ENCODE results near the gene NPR2.

NPR2 gene

GRCh38 chr9:35852267-35852815, 61.0 kb downstream of the NPR2 start:
- H3K4me3 ChIP-seq (ENCODE audit: low read depth, low read length), result no peak overlapping the region
- DNase-seq (ENCODE audit: low read depth), result no peak
- no peak for TF ChIP-seq CTCF (conservative IDR thresholded peaks at IDR 0.05; ENCODE audit: low read depth, low read length)

DNA sequence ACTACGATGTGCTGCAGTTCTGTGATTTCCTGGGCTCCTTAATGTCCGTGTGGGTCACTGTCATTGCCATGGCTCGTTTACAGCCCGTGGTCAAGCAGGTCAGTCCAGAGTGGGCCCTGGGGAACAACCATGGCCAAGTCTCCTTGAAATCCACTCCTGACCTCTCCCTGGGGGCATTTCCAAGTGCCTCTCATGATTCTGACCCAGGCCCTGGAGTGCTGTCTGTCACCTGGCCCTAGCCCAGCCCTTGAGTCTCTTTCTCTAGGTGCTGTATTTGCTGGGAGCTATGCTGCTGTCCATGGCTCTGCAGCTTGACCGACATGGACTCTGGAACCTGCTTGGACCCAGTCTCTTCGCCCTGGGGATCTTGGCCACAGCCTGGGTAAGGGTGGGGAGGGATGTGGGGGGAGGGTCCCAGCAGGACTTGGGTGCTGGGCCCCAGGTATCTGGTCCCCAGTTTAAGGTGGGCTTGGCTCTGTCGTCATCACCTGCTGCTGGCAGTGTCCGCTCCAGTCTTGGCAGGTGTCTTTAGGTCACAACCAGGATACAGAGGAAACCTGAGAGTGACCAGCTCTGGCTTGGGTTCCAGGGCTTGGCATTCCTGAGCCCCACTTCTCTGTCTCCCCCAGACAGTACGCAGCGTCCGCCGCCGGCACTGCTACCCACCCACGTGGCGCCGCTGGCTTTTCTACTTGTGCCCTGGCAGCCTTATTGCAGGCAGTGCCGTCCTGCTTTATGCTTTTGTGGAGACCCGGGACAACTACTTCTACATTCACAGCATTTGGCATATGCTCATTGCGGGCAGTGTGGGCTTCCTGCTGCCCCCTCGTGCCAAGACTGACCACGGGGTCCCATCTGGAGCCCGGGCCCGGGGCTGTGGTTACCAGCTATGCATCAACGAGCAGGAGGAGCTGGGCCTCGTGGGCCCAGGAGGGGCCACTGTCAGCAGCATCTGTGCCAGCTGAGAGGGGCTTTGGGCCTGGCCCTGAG, 61.8 kb downstream of the NPR2 start:
- no peak for TF ChIP-seq CTCF (conservative IDR thresholded peaks at IDR 0.05; ENCODE audit: low read depth, low read length)
- H3K4me3 ChIP-seq (ENCODE audit: low read depth, low read length), result no peak overlapping the region
- DNase-seq (ENCODE audit: low read depth), result no peak

- no peak overlapping the region for H3K4me3 ChIP-seq (ENCODE audit: low read depth, low read length)
- no peak for TF ChIP-seq CTCF (conservative IDR thresholded peaks at IDR 0.05; ENCODE audit: low read depth, low read length)
- no peak for DNase-seq (ENCODE audit: low read depth)
Measured at GRCh38 chr9:35854091-35854762, 62.8 kb downstream of the NPR2 start.

- H3K4me3 ChIP-seq (ENCODE audit: low read depth, low read length), result no peak overlapping the region
- no peak for TF ChIP-seq CTCF (conservative IDR thresholded peaks at IDR 0.05; ENCODE audit: low read depth, low read length)
- DNase-seq (ENCODE audit: low read depth), result no peak
Measured at GRCh38 chr9:35856206-35856605, 64.8 kb downstream of the NPR2 start.

GRCh38 chr9:35856882-35857281, 65.5 kb downstream of the NPR2 start:
- H3K4me3 ChIP-seq (ENCODE audit: low read depth, low read length), result no peak overlapping the region
- no peak for TF ChIP-seq CTCF (conservative IDR thresholded peaks at IDR 0.05; ENCODE audit: low read depth, low read length)
- DNase-seq (ENCODE audit: low read depth), result no peak

DNA sequence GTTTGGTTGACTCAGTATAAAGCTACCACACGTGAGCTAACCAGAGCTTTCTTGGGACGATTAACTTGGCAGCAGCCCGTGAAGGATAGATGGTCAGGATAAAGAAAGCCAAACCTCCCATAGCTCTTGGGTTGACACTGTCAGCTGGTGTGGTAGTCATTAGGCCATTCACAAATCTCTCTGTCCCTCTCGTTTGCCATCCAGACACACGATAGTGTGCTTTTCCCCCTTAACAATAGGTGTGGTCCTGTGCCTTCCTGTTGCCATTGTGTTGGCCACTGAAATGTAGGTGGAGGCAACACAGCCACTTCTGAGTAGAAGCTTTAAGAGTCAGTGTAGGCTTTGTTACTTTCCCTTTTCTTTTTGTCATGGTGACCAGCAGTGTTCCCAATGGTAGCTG, 67.1 kb downstream of the NPR2 start:
- TF ChIP-seq CTCF (conservative IDR thresholded peaks at IDR 0.05; ENCODE audit: low read depth, low read length), result no peak
- DNase-seq (ENCODE audit: low read depth), result no peak
- no peak overlapping the region for H3K4me3 ChIP-seq (ENCODE audit: low read depth, low read length)
